Panc1 (cell line): ENCODE results near the gene EEF1AKMT1. TPM values are rescaled to one million over a fixed set of nuclear protein-coding genes. Genes with fewer than 3 reads are reported as not detected.

Experiments used
- ATAC-seq: fragments of 200-7000 bp; cut with Tn5 transposase; 2 replicates; pipeline ENCODE4 v1.9.1; 2020; ENCODE audit warnings: mild to moderate bottlenecking, moderate library complexity
- BruUV-seq: library from RNA; stranded (reverse); fragments of 400-500 nt; replicated peaks from 2 replicates; lab custom pipeline; 2021; lab: Mats Ljungman, UMichigan
- CTCF ChIA-PET: fragments of 300-600 bp; sonication (Branson Sonifier 250); formaldehyde crosslinking; loops from one replicate; lab custom pipeline; 2022; ENCODE audit warnings: antibody characterized with exemption; lab: Charles Lee
- POLR2A ChIA-PET: fragments of 300-600 bp; sonication (Branson Sonifier 250); formaldehyde crosslinking; loops from one replicate; lab custom pipeline; 2022; ENCODE audit warnings: antibody characterized with exemption; lab: Charles Lee
- DNase-seq: peaks from one replicate; pipeline ENCODE4 v3.0.0-alpha.2; 2010; ENCODE audit warnings: low read depth, low spot score
- H3K27ac ChIP-seq: 2 replicates; pipeline ENCODE4 v1.5.1; 2011; ENCODE audit warnings: mild to moderate bottlenecking, low read length, inconsistent platforms
- H3K27me3 ChIP-seq: fragments of 200-500 bp; sonication (Bioruptor generic); 2 replicates; pipeline ENCODE4 v1.6.0; 2014; ENCODE audit warnings: low read length, inconsistent platforms; ENCODE audit not compliant: control insufficient read depth, insufficient read depth
- H3K36me3 ChIP-seq: fragments of 200-500 bp; sonication (Bioruptor generic); 2 replicates; pipeline ENCODE4 v1.5.1; 2014; ENCODE audit warnings: inconsistent platforms, mild to moderate bottlenecking, low read length, moderate library complexity; ENCODE audit not compliant: control insufficient read depth, insufficient read depth
- H3K4me1 ChIP-seq: 2 replicates; pipeline ENCODE4 v1.5.1; 2011; ENCODE audit warnings: inconsistent platforms, mild to moderate bottlenecking, low read length, moderate library complexity; ENCODE audit not compliant: control insufficient read depth, insufficient read depth
- H3K4me3 ChIP-seq, 2 experiments: 2 replicates each; pipeline ENCODE4 v1.5.1; 2011 to 2012; ENCODE audit warnings: low read depth in 2 of 2, low read length in 2 of 2, mild to moderate bottlenecking in 2 of 2, inconsistent platforms in 1 of 2, moderate library complexity in 1 of 2
- H3K9me3 ChIP-seq: fragments of 200-500 bp; sonication (Bioruptor generic); 2 replicates; pipeline ENCODE4 v1.5.1; 2014; ENCODE audit warnings: low read depth, mild to moderate bottlenecking, inconsistent platforms, low read length, moderate library complexity; ENCODE audit not compliant: control insufficient read depth, insufficient read depth
- POLR2AphosphoS5 ChIP-seq: IDR thresholded peaks from 2 replicates; pipeline ENCODE4 v1.6.1; 2012; ENCODE audit warnings: mild to moderate bottlenecking, low read depth, low read length, moderate library complexity
- SIN3A ChIP-seq: IDR thresholded peaks from 2 replicates; pipeline ENCODE4 v1.6.1; 2012; ENCODE audit warnings: low read depth, mild to moderate bottlenecking, low read length, moderate library complexity, borderline replicate concordance; ENCODE audit not compliant: insufficient read depth
- TCF7L2 ChIP-seq: IDR thresholded peaks from 2 replicates; pipeline ENCODE4 v1.6.1; 2011; ENCODE audit warnings: mild to moderate bottlenecking, low read depth, low read length, inconsistent platforms
- in situ Hi-C: cut with HindIII; loops from 2 replicates; pipeline ENCODE4 v1.10.0; 2016; ENCODE audit warnings: low sequenced_read_pairs, low pct_unique_long_range_greater_than_20kb
- intact Hi-C: fragments of 100-400 bp; cut with micrococcal nuclease; formaldehyde crosslinking; loops from one replicate; pipeline ENCODE4 v1.10.0; 2022; ENCODE audit not compliant: unreplicated experiment
- total RNA-seq: library from RNA; stranded (reverse); gene quantifications from one replicate; pipeline ENCODE4 v1.2.1, GENCODE V29; 2021; ENCODE audit not compliant: unreplicated experiment
- TF ChIP-seq, protein P1 (sequence below), 2 experiments: IDR thresholded peaks; 2 replicates each; pipeline ENCODE4 v1.6.1; 2011 to 2012; ENCODE audit warnings: low read depth in 2 of 2, control low read depth in 1 of 2, low read length in 1 of 2, mild to moderate bottlenecking in 1 of 2, moderate library complexity in 1 of 2; ENCODE audit not compliant: insufficient read depth in 1 of 2
- TF ChIP-seq, protein P2 (sequence below): fragments of 450-650 bp; IDR thresholded peaks from 2 replicates; pipeline ENCODE4 v1.5.1; 2017; ENCODE audit warnings: mild to moderate bottlenecking

Gene EEF1AKMT1
- total RNA-seq, 1 experiment from 2014 or later: 5.4 TPM

- POLR2A ChIA-PET: interaction anchor here (0.6 kb wide), 1 partner anchor 224 kb away, joined by 4 read pairs; no protein-coding TSS in a partner anchor
- no peak overlapping the region for H3K4me3 ChIP-seq
- H3K9me3 ChIP-seq: no peaks in the 10 kb centered on the region
- no TSS peak for BruUV-seq
- no peak for DNase-seq
- intact Hi-C loops: no loop called here
- no peaks in the 10 kb centered on the region for H3K36me3 ChIP-seq
- TF ChIP-seq, protein P1, sequence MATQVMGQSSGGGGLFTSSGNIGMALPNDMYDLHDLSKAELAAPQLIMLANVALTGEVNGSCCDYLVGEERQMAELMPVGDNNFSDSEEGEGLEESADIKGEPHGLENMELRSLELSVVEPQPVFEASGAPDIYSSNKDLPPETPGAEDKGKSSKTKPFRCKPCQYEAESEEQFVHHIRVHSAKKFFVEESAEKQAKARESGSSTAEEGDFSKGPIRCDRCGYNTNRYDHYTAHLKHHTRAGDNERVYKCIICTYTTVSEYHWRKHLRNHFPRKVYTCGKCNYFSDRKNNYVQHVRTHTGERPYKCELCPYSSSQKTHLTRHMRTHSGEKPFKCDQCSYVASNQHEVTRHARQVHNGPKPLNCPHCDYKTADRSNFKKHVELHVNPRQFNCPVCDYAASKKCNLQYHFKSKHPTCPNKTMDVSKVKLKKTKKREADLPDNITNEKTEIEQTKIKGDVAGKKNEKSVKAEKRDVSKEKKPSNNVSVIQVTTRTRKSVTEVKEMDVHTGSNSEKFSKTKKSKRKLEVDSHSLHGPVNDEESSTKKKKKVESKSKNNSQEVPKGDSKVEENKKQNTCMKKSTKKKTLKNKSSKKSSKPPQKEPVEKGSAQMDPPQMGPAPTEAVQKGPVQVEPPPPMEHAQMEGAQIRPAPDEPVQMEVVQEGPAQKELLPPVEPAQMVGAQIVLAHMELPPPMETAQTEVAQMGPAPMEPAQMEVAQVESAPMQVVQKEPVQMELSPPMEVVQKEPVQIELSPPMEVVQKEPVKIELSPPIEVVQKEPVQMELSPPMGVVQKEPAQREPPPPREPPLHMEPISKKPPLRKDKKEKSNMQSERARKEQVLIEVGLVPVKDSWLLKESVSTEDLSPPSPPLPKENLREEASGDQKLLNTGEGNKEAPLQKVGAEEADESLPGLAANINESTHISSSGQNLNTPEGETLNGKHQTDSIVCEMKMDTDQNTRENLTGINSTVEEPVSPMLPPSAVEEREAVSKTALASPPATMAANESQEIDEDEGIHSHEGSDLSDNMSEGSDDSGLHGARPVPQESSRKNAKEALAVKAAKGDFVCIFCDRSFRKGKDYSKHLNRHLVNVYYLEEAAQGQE (IDR thresholded peaks at IDR 0.05; ENCODE audit: insufficient read depth in 1 of 2, low read depth in 2 of 2, low read length in 1 of 2): no peak
- TF ChIP-seq POLR2AphosphoS5 (no peak), TCF7L2 (no peak), SIN3A (no peak)
- TF ChIP-seq, protein P2, sequence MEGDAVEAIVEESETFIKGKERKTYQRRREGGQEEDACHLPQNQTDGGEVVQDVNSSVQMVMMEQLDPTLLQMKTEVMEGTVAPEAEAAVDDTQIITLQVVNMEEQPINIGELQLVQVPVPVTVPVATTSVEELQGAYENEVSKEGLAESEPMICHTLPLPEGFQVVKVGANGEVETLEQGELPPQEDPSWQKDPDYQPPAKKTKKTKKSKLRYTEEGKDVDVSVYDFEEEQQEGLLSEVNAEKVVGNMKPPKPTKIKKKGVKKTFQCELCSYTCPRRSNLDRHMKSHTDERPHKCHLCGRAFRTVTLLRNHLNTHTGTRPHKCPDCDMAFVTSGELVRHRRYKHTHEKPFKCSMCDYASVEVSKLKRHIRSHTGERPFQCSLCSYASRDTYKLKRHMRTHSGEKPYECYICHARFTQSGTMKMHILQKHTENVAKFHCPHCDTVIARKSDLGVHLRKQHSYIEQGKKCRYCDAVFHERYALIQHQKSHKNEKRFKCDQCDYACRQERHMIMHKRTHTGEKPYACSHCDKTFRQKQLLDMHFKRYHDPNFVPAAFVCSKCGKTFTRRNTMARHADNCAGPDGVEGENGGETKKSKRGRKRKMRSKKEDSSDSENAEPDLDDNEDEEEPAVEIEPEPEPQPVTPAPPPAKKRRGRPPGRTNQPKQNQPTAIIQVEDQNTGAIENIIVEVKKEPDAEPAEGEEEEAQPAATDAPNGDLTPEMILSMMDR: no peak
- H3K27me3 ChIP-seq: no peaks in the 10 kb centered on the region
- no peak for ATAC-seq
- CTCF ChIA-PET: no interaction called here
- peaks cover 6% of the 10 kb centered on the region for H3K4me1 ChIP-seq
- in situ Hi-C loops: no loop called here
- H3K27ac ChIP-seq: no peak overlapping the region
Measured at GRCh38 chr13:20709369-20709768, 64.4 kb downstream of the EEF1AKMT1 start.

DNA sequence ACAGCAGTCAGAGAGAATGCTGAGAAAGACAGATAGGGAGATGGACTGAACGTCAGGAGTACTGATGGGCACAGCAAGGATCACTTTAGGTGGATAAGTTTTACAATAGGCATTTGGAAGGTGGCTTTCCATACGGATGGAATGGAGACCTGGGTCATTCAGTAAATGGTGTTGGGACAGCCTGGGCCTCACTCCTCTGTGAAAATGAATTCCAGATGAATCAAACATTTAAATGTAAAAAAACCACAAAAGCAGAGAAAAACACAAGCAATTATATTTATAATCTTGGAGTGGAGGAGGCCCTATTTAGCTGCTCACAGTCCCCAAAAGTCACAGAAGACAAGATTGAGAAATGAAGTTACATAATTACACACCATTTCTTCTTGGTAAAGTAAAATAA lies 65.5 kb downstream of the EEF1AKMT1 start:
- Histone ChIP-seq H3K4me3 (no peak overlapping the region), H3K4me1 (peaks cover 1% of the 10 kb centered on the region), H3K27me3 (no peaks in the 10 kb centered on the region), H3K9me3 (no peaks in the 10 kb centered on the region), H3K36me3 (no peaks in the 10 kb centered on the region), H3K27ac (no peak overlapping the region)
- no peak for ATAC-seq
- ChIA-PET CTCF (no interaction called here), POLR2A (no interaction called here)
- no TSS peak for BruUV-seq
- intact Hi-C loops (no loop called here), in situ Hi-C loops (no loop called here)
- TF ChIP-seq POLR2AphosphoS5: no peak
- no peak for TF ChIP-seq SIN3A
- DNase-seq: no peak

DNA sequence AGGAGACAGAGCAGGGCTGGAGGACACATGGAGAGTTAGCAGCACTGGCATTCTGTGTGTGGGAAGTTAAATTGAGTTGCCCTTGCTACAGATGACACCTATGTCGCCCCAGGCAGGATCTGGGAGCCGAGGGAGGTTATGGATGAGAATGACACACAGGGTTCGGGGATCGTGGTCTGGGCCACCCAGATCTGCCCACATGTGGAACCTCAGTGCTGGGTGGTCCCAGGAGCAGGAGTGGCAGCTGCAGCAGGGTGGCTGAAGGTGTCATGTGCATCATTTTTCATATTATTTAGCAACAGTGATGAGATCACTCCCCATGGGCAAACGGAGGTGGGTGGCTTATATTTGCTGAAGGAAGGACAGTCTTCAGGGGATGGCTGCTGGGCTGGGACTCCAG lies 67.1 kb downstream of the EEF1AKMT1 start:
- POLR2A ChIA-PET: no interaction called here
- no peak for ATAC-seq
- intact Hi-C loops: no loop called here

More for the DNA sequence above, 67.1 kb downstream of the EEF1AKMT1 start:
- BruUV-seq: no TSS peak
- DNase-seq: no peak
- in situ Hi-C loops: no loop called here
- Histone ChIP-seq H3K9me3 (no peaks in the 10 kb centered on the region), H3K27ac (no peak overlapping the region), H3K36me3 (no peaks in the 10 kb centered on the region), H3K27me3 (peaks cover 3% of the 10 kb centered on the region; the same call in 1 of the 2 replicates), H3K4me3 (no peak overlapping the region), H3K4me1 (no peaks in the 10 kb centered on the region; the same call in 1 of the 2 replicates)
- CTCF ChIA-PET: no interaction called here
- TF ChIP-seq SIN3A (no peak), POLR2AphosphoS5 (no peak), TCF7L2 (no peak)
- TF ChIP-seq, protein P2: no peak
- TF ChIP-seq, protein P1 (IDR thresholded peaks at IDR 0.05; ENCODE audit: insufficient read depth in 1 of 2, low read depth in 2 of 2, low read length in 1 of 2): no peak
